Measurements from ENCODE around the gene TBC1D19.

Gene TBC1D19

DNA sequence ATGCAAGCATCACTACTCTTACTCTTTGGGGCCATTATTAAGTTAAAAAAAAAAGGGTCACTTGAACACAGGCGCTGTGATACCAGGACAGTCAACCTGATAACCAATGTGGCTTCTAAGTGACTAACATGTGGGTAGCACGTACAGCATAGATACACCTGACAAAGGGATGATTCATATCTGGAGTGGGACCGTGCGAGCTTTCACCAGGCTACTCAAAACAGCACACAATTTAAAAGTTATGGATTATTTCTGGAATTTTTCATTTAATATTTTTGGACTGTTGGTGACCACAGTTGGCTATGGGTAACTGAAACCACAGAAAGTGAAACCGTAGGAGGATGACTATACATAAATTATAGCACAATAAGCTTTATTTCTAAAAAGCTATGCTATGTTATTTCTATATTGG lies 162.9 kb downstream of the TBC1D19 start:
- DNase-seq = peak; percentile 32

- no peak for DNase-seq
These were observed 164.9 kb downstream of the TBC1D19 start for GRCh38 chr4:26748811-26749210.

DNA sequence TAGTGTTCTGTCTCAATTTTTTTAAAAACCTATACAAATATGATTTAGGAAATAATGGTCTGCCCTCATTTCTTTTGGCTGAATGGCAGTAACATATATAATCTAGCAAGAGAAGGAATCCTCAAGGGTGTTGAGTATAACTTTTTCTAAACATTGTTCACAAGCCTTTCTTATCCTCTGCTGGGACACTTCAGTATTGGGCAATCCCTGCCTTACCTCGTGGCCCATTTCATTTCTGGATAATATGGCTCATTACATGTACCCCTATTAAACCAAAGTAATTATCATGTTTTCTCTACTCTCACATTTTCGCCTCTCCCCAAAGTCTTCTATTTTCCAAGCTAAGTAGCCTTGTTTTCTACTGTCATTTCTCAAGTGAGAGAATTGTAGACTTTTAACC lies 166.0 kb downstream of the TBC1D19 start:
- no peak for DNase-seq

DNA sequence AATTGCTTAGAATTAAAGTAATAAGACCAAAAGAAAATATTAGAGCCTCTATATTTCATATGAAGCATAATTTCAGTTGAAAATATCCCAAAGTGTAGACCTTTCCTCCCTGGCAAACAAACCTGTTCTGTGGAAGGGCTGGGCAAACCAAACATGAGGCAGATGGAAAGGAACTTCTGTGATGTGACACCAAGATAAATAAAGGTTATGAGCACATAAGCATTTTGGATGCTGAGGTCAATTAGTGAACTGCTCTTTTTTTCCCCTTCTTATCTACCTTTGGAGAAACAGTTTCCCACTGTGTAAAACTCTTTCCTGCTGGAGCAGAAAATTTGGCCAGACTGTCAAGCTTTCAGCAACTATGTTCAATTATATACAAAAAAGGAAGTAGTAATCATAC lies 167.1 kb downstream of the TBC1D19 start:
- no peak for DNase-seq

- DNase-seq = no peak
These were observed 168.0 kb downstream of the TBC1D19 start for GRCh38 chr4:26751838-26752237.

- DNase-seq = no peak
These were observed 169.3 kb downstream of the TBC1D19 start for GRCh38 chr4:26753187-26753586.

DNA sequence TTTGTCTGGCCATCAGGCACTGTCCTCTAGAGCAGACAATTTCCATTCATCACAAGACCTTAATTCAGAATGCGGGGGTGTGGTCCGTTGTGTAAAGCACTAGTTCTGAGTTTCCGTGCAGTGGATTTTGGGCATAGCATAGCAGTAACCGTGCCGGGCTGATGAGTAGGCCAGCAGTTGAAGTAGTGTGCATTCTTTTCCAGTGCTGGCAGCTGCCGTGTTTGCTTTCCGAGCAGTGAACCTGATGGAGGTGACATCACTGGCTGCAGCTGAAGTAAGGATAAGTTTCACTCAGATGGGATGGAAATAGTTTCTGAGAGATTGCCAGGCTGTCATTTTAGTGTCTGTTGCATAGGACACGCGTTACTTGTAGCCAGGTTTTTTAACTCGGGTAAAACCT lies 169.7 kb downstream of the TBC1D19 start:
- DNase-seq = no peak

DNA sequence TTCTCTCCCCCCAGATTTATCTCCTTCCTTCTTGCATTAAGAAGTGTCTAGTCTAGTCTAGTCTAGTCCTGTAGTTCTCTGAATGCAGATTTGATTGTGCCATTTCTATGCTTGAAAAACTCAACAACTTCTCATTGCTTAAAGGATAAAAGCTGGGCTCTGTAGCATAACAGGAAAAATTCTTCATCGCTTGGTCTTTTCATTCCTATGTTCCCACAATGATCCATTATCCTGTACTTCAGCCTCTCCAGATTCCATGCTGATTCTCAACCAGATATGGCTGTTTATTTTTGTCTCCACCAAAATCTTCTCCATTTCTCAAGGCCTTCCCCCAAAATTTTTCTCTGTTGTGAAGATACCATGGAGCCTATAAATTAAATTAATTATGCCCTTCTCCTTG lies 173.9 kb downstream of the TBC1D19 start:
- DNase-seq = no peak

DNA sequence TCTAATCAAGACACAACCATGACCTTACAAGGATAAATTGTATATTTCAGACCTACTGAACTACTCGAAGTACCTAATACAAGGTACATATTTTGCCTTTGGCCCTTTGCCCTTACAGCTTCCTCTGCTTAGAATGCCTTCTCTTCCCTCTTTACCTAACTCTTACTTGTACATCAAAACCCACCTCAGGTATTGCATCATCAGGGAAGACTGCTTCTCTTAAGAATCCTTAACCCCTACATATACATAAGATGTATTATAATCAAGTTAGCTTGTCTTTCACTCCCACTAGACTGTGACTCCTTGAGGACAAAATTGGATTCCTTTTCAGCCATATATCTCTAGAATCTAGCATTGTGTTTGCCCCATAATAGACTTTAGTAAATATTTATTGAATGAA lies 175.0 kb downstream of the TBC1D19 start:
- DNase-seq = no peak

- no peak for DNase-seq
These were observed 178.8 kb downstream of the TBC1D19 start for GRCh38 chr4:26762650-26763049.

- no peak for DNase-seq
These were observed 179.2 kb downstream of the TBC1D19 start for GRCh38 chr4:26763063-26763462.

GRCh38 chr4:26763648-26764047 lies 179.8 kb downstream of the TBC1D19 start:
- no peak for DNase-seq

DNA sequence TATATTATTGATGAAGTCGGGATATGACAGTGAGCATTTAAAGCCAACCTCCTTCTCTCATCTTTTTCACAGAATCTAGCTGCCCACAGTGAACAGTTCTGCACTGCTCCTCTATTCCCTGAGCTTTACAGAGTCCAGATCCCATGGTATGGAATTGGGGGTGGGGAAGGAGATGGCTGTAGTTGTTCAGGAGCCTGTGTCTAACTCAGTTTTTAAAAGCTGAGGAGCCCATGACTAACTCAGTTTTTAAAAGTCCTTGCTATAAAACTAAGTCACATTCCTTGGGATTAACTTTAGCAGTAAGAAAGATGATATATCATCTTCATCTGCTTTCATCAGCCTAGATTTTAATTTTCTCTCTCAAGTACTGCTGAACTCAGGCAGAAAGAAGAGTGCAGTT lies 180.3 kb downstream of the TBC1D19 start:
- DNase-seq = no peak

DNA sequence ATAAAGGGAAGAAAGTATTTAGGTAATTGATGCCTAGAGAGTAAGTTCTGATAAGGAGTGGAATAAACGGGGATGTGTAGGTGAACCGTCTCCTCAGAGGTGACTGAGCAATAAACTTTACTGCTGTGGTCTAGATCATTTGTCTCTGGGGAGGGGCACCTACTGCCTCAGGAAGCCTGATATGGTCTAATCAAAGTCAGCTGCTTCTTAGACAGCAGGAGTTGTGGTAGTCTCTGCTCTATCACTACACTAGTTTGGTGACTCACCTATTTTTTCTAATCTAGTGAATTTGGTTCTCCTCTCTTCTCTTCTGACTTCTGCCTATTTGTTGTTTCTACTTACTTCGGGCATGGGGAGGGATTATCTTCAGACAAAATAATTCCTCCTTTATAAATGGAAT lies 181.6 kb downstream of the TBC1D19 start:
- no peak for DNase-seq

DNA sequence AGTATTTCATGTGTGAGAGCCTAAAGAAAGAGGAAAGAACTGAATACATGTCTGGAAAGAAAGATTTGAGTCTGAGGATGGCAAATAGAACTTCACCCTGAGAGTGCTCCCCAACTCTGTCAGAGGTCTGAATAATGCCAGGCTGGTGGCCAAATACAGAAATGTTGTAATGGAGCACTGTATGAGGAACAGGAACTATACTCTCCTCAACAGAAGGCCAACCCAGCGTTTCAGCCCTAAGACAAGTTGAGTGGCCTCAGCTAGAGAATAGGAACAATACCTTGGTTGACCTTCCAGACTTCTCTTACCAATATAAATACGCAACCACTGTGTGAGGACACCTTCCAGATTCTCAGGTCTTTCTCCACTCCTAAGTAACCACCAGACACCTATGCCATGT lies 182.3 kb downstream of the TBC1D19 start:
- DNase-seq = no peak

DNA sequence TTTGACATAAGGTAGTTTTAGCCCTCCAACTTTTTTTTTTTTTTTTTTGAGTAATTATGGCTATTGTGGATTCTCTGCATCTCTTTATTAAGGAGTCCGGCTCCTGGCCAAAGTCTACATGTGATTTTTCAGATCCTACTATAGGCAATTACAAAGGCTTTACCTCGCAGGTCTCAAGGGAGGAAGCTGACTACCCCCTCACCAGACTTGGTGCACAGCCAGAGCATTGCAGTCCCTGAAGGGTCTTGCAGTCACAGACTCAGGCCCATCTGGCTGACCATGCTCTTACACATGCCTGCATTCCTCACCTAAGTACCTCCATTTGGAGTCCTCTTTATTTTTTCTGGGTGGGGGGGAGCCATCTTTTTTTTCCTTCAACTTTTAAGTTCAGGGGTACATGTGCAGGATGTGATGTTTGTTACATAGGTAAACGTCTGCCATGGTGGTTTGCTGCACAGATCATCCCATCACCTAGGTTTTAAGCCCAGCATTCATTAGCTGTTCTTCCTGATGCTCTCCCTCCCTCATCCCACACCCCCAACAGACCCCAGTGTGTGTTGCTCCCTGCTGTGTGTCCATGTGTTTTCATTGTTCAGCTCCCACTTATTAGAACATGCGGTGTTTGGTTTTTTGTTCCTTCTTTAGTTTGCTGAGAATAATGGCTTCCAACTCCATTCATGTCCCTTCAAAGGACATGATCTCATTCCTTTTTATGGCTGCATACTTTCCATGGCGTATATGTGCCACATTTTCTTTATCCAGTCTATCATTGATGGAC lies 188.4 kb downstream of the TBC1D19 start:
- DNase-seq = no peak

DNA sequence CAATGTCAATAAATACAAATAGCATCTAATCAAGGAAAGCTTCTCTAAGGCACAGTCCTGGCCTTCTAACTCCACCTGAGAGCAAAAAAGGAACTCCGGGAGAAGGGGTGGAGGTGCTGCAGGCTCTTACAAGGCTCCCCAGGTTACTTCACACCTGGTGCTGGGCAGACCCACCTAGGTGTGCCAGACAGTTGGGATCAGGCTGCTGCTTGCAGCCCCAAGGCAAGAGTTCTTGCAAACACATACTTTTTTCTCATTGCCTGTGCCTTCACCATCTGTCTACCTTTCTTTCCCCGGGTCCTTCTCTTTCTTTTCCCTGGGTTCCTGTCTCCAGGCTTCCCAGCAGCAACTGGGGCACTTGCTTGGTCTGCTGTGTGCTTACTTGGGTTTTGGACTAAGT lies 195.3 kb downstream of the TBC1D19 start:
- DNase-seq = no peak

- DNase-seq = no peak
These were observed 195.8 kb downstream of the TBC1D19 start for GRCh38 chr4:26779674-26780073.

DNA sequence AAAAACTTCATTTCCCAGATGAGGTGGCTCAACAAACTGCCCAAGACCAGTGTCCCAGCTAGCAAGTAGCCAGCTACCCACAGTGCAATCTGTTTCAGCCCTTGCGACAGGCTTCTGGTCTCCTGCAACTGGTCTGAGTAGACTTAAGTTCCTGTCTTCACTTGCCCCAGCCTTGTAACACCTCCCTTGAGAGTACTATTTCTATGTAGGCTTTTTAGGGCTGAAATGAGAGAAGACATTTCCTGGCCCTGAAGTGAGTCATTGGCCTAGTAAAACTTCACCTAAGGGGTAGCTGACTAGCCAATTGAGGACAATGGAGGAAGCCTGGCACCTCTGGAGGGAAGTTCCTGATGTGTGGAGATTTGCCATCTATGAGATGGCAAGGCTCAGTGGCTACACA lies 196.7 kb downstream of the TBC1D19 start:
- no peak for DNase-seq

DNA sequence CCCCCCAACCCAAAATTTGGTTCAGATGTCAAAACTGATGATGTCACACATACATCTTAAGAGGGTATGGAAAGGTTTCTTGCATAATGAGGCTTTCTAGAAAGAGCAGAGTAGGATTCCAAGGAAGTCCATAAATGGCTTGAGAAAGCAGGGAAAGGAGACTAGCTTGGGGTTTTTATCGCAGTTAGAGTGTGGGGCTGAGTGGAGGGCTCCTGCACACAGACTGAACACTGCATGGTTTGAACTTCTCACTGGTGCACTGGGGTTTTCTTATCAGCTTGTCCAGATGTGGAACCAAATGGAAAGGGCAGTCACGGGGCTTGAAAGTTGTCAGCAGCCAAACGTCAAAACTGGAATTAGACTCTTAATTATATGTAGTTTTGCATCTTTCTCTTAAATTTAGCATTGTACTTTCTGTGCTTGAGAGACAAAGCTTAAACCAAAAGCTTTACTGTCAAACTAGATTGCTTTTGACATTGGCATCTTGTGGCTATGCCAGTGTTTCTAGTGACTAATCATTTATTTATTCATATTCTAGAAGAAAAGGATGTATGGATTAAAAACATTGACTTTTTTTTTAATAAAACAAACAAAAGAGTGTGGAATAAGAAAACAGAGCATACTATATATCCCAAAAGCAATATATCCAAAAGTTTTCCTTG lies 198.4 kb downstream of the TBC1D19 start:
- no peak for DNase-seq

GRCh38 chr4:26782830-26783202 lies 198.9 kb downstream of the TBC1D19 start:
- no peak for DNase-seq

DNA sequence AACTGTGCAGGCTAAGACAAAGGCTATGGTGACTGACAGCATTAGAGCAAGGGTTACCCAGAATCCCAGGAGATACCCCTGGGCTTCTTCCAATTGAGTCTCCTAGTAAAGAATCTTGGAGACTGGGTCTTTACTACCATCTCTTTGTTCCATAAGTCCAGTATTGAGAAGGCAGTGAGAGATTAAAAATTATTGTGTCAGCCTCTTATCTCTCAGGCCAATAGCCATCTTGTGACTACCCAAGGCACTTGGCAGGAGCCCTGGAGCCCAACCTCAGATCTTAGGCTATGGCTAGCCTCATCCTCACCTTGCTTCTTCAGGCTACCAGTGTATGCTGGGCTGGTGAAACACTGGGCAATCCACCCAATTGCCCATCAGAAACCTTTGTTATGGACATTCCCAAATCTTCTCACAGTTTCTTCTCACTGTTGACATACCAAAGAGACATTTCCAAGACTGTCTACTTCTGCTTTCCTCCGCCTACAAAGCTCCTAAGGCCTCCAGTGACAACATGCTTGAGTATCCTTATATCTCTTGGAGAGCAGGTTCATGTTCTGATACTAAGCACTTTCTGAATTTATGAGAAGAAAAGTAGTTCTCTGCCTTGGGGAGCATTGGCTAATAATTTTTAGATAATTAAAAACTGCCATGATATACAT lies 200.5 kb downstream of the TBC1D19 start:
- DNase-seq = no peak

DNA sequence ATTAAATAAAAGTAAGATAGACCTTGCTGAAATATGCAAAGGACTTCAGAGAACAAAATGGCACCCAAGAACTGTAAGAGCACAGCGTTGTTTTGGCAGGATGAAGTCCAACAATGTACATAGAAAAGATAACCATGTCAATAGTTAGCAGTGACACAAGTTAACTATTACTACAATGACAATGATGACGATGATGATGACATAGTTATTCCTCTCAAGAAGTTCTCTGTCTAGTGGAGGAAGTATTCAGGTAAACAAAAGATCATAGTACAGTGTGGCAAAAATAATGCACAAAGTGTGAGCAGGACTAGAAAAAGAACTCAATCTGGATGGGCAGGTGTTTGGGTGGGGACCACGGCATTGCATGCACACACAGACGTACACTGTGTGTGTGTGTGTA lies 201.4 kb downstream of the TBC1D19 start:
- no peak for DNase-seq

DNA sequence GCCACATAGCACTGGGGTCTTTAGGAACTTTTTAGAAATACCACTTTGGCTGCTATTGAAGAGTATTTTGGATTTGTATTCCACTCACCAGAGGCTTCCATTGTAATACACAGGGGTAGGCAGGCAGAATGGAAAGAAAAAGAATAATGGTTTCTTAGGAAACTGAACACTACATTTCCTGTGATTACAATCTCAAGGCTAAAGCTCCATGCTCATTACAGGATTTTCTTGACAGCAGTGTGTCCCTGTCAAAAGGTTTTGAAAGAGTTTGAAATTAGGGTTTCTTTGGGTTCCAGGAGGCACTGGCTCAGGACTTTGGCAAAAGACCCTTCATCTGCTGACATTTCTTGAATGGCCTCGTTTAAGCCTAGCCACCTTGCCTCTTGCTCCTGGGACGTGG lies 201.9 kb downstream of the TBC1D19 start:
- no peak for DNase-seq

Measured in activated CD4-positive, CD25-positive, alpha-beta regulatory T cell treated with anti-CD3 and anti-CD28 coated beads, Interleukin-2, amount 50 U/mL, for 72 hours (primary cell).